Measurements from ENCODE around the gene PSMB10. TPM values are rescaled to one million over a fixed set of nuclear protein-coding genes. Genes with fewer than 3 reads are reported as not detected.

The PSMB10 gene
- total RNA-seq, 6 donors from 2014 or later: 48.2 to 106 (median 60.6) TPM

DNA sequence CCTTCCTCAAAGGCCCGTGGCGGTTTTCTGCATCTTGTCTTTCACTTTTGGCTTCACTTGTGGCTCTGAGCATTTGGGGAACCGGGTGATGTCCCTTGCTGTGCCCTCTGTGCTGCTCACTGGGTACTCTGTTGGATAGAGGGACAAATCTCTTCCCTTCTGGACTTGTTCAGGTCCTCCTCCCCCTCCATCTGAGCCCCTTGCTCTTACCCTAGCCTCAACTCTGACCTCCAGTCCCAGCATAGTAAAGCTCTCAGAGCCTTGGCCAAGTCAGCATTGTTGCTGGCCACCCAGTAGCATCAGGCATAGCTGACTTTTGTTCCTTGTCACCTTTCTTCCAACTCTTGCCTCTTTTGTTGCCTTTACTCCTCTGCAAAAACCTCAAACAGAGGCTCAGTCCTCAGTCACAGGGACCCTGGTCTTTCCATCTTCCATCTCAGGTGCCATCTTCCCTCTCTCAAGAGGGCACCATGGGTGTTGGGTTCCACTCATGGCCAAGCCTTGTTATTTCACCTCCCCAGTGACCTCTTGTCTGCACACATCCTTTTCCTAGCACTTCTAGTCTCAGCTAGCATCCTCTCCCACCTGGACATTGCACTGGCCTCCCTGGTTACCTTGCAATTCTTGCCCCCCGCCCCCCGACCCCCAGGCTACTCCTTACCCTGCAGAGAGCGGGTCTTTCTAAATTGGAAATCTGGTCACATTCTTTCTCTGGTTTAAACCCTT is 393 bp upstream of the PSMB10 start:
- DNase-seq (peak in 1 of 2 donors; percentile 87), ATAC-seq (ENCODE audit: low FRiP score in 2 of 2) (no peak)
- Histone ChIP-seq H3K9me3 (no peaks in the 10 kb centered on the region), H3K36me3 (peaks cover 0 to 49% (median 39%) of the 10 kb centered on the region in 4 donors), H3K4me1 (peaks cover 17 to 40% (median 20%) of the 10 kb centered on the region in 4 donors), H3K27me3 (no peaks in the 10 kb centered on the region), H3K27ac (peak overlapping the region; percentile 92 to 98 (median 95)), H3K4me3 (peak overlapping the region; percentile 74 to 95 (median 91))
- TF ChIP-seq, protein P1, sequence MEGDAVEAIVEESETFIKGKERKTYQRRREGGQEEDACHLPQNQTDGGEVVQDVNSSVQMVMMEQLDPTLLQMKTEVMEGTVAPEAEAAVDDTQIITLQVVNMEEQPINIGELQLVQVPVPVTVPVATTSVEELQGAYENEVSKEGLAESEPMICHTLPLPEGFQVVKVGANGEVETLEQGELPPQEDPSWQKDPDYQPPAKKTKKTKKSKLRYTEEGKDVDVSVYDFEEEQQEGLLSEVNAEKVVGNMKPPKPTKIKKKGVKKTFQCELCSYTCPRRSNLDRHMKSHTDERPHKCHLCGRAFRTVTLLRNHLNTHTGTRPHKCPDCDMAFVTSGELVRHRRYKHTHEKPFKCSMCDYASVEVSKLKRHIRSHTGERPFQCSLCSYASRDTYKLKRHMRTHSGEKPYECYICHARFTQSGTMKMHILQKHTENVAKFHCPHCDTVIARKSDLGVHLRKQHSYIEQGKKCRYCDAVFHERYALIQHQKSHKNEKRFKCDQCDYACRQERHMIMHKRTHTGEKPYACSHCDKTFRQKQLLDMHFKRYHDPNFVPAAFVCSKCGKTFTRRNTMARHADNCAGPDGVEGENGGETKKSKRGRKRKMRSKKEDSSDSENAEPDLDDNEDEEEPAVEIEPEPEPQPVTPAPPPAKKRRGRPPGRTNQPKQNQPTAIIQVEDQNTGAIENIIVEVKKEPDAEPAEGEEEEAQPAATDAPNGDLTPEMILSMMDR (IDR thresholded peaks at IDR 0.05): no peak
- peak in 2 of 4 donors; percentile 7 to 10 for TF ChIP-seq POLR2A (IDR thresholded peaks at IDR 0.05)
- 47 to 48% methylated on average over 6 of the region's 6 CpGs for WGBS, 2 donors

DNA sequence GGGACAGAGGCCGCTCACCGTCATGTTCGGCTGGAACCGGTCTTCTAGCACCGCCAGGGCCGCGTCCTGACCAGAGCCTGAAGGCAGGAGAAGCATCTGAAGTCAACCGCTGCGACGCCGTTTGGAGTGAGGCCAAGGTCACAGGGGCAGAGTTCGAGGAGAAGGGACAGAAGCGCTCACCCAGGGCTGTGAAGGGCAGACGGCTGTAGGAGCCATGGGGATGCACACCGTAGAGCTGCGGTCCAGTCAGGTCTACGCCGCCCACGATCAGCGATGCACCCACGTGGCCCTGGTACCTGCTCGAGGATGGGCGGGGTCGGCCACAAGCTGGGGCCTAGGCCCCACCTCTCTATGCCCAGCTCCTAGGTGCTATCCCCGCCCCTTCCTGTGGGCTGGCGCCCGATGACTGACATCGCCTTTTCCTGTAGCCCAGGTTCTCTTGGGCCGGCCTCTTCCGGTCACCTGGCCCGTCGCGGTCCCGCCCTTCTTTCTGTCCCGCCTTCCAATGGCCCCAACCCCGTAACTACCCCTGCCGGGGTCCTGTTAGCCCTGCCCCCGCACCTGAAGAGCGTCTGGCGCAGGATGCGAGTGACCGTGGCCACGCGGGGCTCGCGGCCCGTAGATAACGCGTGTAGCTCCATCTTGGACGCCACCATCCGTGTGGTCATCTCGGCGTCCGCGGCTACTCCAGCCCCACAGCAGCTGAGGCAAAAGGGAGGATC is 1.1 kb downstream of the PSMB10 start:
- no peaks in the 10 kb centered on the region for H3K9me3 ChIP-seq
- peak; percentile 96 to 98 for DNase-seq
- 11% methylated on average over 31 of the region's 55 CpGs; no CpG with 5 or more reads in 1 of the 2 donors for WGBS, 2 donors
- H3K27me3 ChIP-seq: no peaks in the 10 kb centered on the region
- TF ChIP-seq POLR2AphosphoS5 (IDR thresholded peaks at IDR 0.05) (peak; percentile 75 to 84), EP300 (IDR thresholded peaks at IDR 0.05) (no peak), POLR2A (IDR thresholded peaks at IDR 0.05) (peak in 2 of 4 donors; percentile 58 to 80)
- TF ChIP-seq, protein P1 (IDR thresholded peaks at IDR 0.05): peak in 4 of 6 experiments; percentile 20 to 46 (median 23)
- peak overlapping the region; percentile 92 to 98 (median 95) for H3K27ac ChIP-seq
- H3K36me3 ChIP-seq: peaks cover 0 to 43% (median 40%) of the 10 kb centered on the region in 4 donors
- H3K4me1 ChIP-seq: peaks cover 17 to 32% (median 20%) of the 10 kb centered on the region in 4 donors
- peak overlapping the region; percentile 74 to 95 (median 91) for H3K4me3 ChIP-seq
- ATAC-seq (ENCODE audit: low FRiP score in 2 of 2): peak; percentile 91 to 97

GRCh38 chr16:67935101-67935401 is 1.6 kb downstream of the PSMB10 start:
- WGBS, 2 donors: 56 to 67% methylated on average over 12 to 13 of the region's 13 CpGs
- ATAC-seq (ENCODE audit: low FRiP score in 2 of 2): no peak
- Histone ChIP-seq H3K4me3 (peak overlapping the region; percentile 25 to 95 (median 91)), H3K9me3 (no peaks in the 10 kb centered on the region), H3K36me3 (peaks cover 0 to 42% (median 37%) of the 10 kb centered on the region in 4 donors), H3K27ac (peak overlapping the region; percentile 92 to 98 (median 95)), H3K4me1 (peaks cover 17 to 29% (median 19%) of the 10 kb centered on the region in 4 donors), H3K27me3 (no peaks in the 10 kb centered on the region)
- TF ChIP-seq EP300 (IDR thresholded peaks at IDR 0.05) (no peak), POLR2AphosphoS5 (IDR thresholded peaks at IDR 0.05) (no peak), POLR2A (IDR thresholded peaks at IDR 0.05) (no peak)
- TF ChIP-seq, protein P1 (IDR thresholded peaks at IDR 0.05): no peak
- DNase-seq: no peak

GRCh38 chr16:67934306-67935100 is 2.1 kb downstream of the PSMB10 start:
- WGBS, 2 donors: 67 to 80% methylated on average over 4 to 13 of the region's 13 CpGs
- no peak for ATAC-seq (ENCODE audit: low FRiP score in 2 of 2)
- Histone ChIP-seq H3K27me3 (no peaks in the 10 kb centered on the region), H3K9me3 (no peaks in the 10 kb centered on the region), H3K4me1 (peaks cover 15 to 23% (median 19%) of the 10 kb centered on the region in 4 donors), H3K27ac (peak overlapping the region; percentile 19 to 98 (median 95)), H3K36me3 (peaks cover 0 to 42% (median 34%) of the 10 kb centered on the region in 4 donors), H3K4me3 (peak overlapping the region in 1 of 4 donors; percentile 88)
- no peak for DNase-seq
- TF ChIP-seq, protein P1 (IDR thresholded peaks at IDR 0.05): no peak
- TF ChIP-seq POLR2A (IDR thresholded peaks at IDR 0.05): no peak
- no peak for TF ChIP-seq POLR2AphosphoS5 (IDR thresholded peaks at IDR 0.05)
- TF ChIP-seq EP300 (IDR thresholded peaks at IDR 0.05): no peak

Measured in upper lobe of left lung (tissue), 6 donors.